WERI-Rb-1 (cell line): ENCODE data around the gene KIAA0825.

Experiments
- DNase-seq: peaks from one replicate; pipeline ENCODE4 v3.0.0-alpha.2; 2020
- H3K27ac ChIP-seq: fragments of 250-450 bp; sonication (Bioruptor Pico); 2 replicates; pipeline ENCODE4 v1.5.1; 2020; ENCODE audit warnings: mild to moderate bottlenecking, moderate library complexity
- H3K27me3 ChIP-seq: fragments of 250-450 bp; sonication (Bioruptor Pico); 2 replicates; pipeline ENCODE4 v1.5.1; 2021; ENCODE audit warnings: mild to moderate bottlenecking, low read depth, moderate library complexity; ENCODE audit not compliant: insufficient read depth, severe bottlenecking
- H3K36me3 ChIP-seq: fragments of 250-450 bp; sonication (Bioruptor Pico); 2 replicates; pipeline ENCODE4 v1.5.1; 2020; ENCODE audit warnings: mild to moderate bottlenecking, moderate library complexity
- H3K4me3 ChIP-seq: 2 replicates; pipeline ENCODE4 v1.5.1; 2011; ENCODE audit warnings: low read depth, mild to moderate bottlenecking, control low read depth, low read length
- H3K9me3 ChIP-seq: fragments of 250-450 bp; sonication (Bioruptor Pico); 2 replicates; pipeline ENCODE4 v1.5.1; 2021; ENCODE audit warnings: mild to moderate bottlenecking, moderate library complexity; ENCODE audit not compliant: severe bottlenecking
- TF ChIP-seq, protein P1 (sequence below): IDR thresholded peaks from 2 replicates; pipeline ENCODE4 v1.5.1; 2011; ENCODE audit warnings: low read depth, mild to moderate bottlenecking, control low read depth, inconsistent platforms, low read length

The KIAA0825 gene

DNA sequence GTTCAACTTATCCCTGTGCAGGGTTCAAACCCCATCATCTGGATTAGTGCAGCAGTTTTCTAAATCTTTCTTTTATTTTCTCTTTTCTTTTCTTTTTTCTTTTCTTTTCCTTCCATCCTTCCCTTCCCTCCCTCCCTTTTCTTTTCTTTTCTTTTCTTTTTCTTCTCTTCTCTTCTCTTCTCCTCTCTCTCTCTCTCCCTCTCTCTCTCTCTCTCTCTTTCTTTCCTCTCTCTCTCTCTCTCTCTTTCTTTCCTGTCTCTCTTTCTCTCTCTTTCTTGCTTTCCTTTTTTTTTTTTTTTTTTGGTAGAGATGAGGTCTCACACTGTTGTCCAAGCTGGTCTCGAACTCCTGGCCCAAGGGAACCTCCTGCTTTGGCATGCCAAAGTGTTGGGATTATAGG, 53.6 kb downstream of the KIAA0825 start:
- Histone ChIP-seq H3K27me3 (no peaks in the 10 kb centered on the region), H3K36me3 (no peaks in the 10 kb centered on the region), H3K4me3 (no peak overlapping the region), H3K9me3 (no peaks in the 10 kb centered on the region), H3K27ac (no peak overlapping the region)
- DNase-seq, result no peak
- TF ChIP-seq, protein P1, sequence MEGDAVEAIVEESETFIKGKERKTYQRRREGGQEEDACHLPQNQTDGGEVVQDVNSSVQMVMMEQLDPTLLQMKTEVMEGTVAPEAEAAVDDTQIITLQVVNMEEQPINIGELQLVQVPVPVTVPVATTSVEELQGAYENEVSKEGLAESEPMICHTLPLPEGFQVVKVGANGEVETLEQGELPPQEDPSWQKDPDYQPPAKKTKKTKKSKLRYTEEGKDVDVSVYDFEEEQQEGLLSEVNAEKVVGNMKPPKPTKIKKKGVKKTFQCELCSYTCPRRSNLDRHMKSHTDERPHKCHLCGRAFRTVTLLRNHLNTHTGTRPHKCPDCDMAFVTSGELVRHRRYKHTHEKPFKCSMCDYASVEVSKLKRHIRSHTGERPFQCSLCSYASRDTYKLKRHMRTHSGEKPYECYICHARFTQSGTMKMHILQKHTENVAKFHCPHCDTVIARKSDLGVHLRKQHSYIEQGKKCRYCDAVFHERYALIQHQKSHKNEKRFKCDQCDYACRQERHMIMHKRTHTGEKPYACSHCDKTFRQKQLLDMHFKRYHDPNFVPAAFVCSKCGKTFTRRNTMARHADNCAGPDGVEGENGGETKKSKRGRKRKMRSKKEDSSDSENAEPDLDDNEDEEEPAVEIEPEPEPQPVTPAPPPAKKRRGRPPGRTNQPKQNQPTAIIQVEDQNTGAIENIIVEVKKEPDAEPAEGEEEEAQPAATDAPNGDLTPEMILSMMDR, result no peak

DNA sequence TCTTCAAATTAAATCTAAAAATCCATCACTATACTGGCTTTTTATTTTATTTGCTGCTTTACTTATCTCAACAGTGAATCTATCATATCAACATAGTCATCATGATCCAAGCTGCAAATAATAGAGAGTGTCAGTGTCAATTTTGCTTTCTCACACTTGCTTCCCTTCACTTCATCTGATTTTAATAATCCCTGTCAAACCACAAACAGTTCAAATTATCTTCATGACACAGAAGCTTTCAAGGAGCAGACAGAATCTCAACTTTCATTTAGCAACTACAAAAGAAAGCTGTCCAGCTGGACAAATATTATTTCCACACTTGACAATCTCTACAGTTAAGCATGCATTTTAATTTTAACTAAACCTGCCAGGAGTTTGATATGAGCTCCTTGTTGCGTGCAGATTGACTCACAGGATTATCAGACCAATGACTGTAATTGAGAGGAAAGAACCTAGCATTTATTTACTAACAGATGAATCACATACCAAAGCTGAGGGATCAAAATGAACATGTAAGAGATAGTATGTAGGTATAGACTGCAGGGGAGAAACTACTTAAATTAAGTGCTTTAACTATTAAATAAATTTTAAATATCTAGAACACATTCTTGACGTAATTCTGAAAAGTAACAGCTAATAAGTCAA, 56.0 kb downstream of the KIAA0825 start:
- H3K27me3 ChIP-seq, result no peaks in the 10 kb centered on the region
- H3K9me3 ChIP-seq, result no peaks in the 10 kb centered on the region
- TF ChIP-seq, protein P1, result no peak
- no peaks in the 10 kb centered on the region for H3K36me3 ChIP-seq
- no peak overlapping the region for H3K4me3 ChIP-seq
- H3K27ac ChIP-seq, result no peak overlapping the region
- no peak for DNase-seq

DNA sequence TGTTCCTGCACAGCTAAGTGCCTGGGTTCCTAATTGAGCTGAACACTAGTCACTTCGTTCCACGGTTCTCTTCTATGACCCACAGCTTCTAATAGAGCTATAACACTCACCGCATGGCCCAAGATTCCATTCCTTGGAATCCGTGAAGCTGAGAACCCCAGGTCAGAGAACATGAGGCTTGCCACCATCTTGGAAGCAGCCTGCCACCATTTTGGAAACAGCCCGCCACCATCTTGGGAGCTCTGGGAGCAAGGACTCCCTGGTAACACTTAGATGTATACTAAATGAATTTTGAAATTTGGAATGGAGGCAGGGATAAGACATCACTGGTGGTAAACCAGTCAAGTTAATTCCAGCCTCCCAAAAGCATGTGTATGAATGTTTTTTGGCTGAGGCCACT, 60.4 kb downstream of the KIAA0825 start:
- Histone ChIP-seq H3K4me3 (no peak overlapping the region), H3K36me3 (no peaks in the 10 kb centered on the region), H3K9me3 (no peaks in the 10 kb centered on the region), H3K27ac (no peak overlapping the region), H3K27me3 (no peaks in the 10 kb centered on the region)
- TF ChIP-seq, protein P1, result no peak
- no peak for DNase-seq

DNA sequence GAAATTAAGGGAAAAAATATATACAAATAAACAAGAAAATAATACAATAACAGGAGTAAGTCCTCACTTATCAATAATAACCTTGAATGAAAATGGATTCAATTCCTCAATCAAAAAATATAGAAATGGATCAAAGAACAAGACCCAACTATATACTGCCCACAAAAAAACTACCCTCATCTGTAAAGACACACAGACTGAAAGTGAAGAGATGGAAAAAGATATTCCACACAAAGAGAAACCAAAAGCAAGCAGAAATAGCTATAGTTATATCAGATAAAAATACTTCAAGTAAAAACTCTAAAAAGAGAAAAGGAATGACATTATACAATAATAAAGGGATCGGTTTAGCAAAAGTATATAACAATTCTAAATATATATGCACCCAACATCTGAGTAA, 66.5 kb downstream of the KIAA0825 start:
- no peaks in the 10 kb centered on the region for H3K36me3 ChIP-seq
- no peak for DNase-seq
- no peak overlapping the region for H3K27ac ChIP-seq
- no peaks in the 10 kb centered on the region for H3K9me3 ChIP-seq
- TF ChIP-seq, protein P1, result no peak
- no peak overlapping the region for H3K4me3 ChIP-seq
- H3K27me3 ChIP-seq, result no peaks in the 10 kb centered on the region

DNA sequence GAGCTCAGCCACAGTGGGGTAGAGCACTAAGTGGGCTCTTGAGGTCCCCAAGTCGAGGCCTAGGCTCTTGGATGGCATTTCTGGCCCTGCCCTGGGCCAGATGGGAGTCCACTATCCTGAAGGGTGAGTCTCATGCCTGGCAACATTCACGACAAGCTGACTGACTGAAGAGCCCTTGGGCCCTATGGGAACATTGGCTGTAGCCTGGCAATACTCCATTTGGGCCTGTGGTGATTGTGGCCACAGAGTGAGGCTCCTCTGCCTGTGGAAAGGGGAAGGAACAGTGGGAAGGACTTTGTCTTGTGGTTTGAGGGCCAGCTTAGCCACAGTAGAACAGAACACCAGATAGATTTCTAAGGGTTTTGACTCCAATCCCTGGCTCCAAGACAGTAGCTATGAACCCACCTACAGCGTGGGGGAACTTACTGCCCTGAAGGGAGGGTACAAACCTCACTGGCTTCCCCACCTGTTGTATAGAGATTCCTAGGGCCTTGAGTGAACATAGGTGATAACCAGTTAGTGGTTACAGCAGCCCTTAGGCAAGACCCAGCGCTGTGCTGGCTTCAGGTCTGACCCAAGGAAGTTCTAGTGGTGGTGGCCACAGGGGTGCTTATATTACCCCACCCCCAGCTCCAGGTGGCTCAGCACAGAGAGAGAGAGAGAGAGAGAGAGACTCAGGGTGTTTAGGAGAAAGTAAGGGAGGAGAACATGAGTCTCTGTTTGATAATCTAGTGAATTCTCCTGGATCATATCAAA, 72.4 kb downstream of the KIAA0825 start:
- H3K9me3 ChIP-seq, result peaks cover 16% of the 10 kb centered on the region
- TF ChIP-seq, protein P1, result no peak

More for the DNA sequence above, 72.4 kb downstream of the KIAA0825 start:
- Histone ChIP-seq H3K27me3 (no peaks in the 10 kb centered on the region), H3K36me3 (no peaks in the 10 kb centered on the region), H3K27ac (peak overlapping the region; percentile 50), H3K4me3 (no peak overlapping the region)
- DNase-seq, result no peak
